Eye (tissue), 1 donor: ENCODE results near the gene KCNJ10.

ENCODE experiments used
- DNase-seq: peaks from one replicate; pipeline ENCODE4 v3.0.0-alpha.2; 2015

The KCNJ10 gene

GRCh38 chr1:159957824-159958268 lies 112.1 kb downstream of the KCNJ10 start:
- no peak for DNase-seq

GRCh38 chr1:159955456-159955855 lies 114.5 kb downstream of the KCNJ10 start:
- no peak for DNase-seq

- no peak for DNase-seq
Measured at GRCh38 chr1:159953536-159954515, 116.1 kb downstream of the KCNJ10 start, which contains the start of gene SLAMF9. TSS of gene SLAMF9 (minus strand) at chr1:159954237. CDS start at chr1:159954137, 100 bp downstream.

DNA sequence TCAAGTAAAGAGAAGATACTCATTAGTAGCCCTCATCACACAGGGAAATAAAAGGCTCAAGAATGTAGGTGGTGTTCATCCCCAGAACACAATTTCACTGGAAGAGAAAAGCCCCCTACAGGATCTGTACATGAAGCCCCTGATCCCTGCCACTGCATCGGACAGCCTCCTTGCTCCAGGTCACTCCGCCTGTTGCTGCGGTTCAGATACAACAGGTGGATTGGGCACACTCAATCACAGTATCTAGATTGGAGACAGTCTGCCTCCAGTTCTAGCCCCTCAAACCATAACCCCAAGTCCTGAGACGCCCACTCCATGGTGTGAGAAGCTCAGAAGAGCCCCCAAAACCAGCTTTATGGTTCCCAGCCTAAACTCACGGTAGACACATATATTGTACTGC lies 117.0 kb downstream of the KCNJ10 start:
- no peak for DNase-seq

DNA sequence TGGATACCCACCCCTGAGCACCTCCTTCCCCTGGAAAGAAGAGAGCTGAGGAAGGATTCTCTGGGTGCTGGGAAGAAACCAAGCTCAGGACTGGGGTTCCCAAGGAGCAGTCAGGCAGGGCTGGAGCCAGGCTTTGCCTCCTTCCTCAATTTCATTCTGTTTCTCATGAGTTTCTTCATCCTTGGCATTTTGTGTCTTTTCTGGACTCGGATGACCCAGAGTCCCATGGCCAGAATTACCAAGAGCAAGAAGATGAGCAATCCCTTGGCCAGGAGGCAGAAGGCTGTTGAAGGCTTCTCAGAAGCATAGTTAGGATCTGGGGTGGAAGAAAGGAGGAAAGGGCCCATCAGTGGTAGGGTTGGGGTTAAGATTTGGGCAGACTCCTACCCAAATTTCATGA lies 118.4 kb downstream of the KCNJ10 start:
- DNase-seq = no peak

DNA sequence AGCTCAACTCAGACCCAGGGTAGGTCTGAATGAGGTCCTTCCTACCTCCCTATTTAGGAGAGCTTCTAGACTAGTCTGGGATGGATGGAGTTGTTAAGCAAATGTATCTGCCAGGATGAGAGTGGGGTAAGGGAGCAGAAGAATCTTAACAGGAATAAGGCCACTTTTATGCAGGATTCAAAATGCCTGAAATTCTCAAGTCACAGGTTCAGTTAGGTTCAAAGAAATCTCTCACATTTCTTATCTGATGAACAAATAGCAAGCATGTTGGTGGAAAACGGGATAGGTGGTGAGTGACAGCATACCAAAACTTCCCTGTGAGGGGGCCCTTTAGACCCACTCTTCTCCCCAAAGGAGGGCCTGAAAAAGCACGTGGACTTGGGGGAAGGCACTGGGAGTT lies 118.9 kb downstream of the KCNJ10 start:
- DNase-seq = no peak

DNA sequence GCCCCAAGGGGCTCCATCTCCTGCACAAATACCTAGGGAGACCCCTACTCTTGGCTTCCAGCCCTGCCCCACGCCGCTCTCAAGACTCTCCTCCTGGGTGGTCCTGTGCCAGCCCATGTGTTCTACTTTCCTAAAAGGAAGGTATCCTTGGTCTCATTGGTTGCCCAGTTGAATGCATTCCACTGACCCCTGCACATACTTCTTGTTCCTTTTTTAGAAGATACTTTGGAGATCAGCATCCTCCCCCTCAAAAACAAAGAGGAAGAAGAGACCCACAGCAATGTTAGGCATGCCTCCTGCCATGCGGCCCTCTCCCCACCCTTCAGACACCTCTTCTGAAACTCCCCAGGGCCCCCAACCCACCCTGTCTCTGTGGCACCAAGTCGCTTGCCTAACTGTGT lies 120.0 kb downstream of the KCNJ10 start:
- DNase-seq = no peak

GRCh38 chr1:159949123-159949522 lies 120.8 kb downstream of the KCNJ10 start:
- DNase-seq = no peak
